HCT116 (cell line): ENCODE results near the gene HIRIP3.

ENCODE experiments used
- CBX3 ChIP-seq: IDR thresholded peaks from 2 replicates; pipeline ENCODE4 v1.6.1; 2012; ENCODE audit warnings: low read depth
- CEBPB ChIP-seq: IDR thresholded peaks from 2 replicates; pipeline ENCODE4 v1.6.1; 2012; ENCODE audit warnings: low read depth
- CTCF ChIP-seq, 3 experiments: fragments of 200-600 bp in 1 of 3; sonication (generic) in 1 of 3; IDR thresholded peaks in 2 of 3; conservative IDR thresholded peaks in 1 of 3; 2 replicates each; pipeline ENCODE4 v1.5.1; 2012 to 2017; ENCODE audit warnings: low read depth in 2 of 3, low read length in 2 of 3, antibody characterized with exemption in 1 of 3, borderline replicate concordance in 1 of 3, control low read depth in 1 of 3, mild to moderate bottlenecking in 1 of 3, mixed read lengths in 1 of 3, mixed run types in 1 of 3, moderate library complexity in 1 of 3; ENCODE audit not compliant: insufficient read depth in 1 of 3
- EZH2 ChIP-seq: fragments of 200-600 bp; sonication (generic); IDR thresholded peaks from 2 replicates; pipeline ENCODE4 v1.6.1; 2017; ENCODE audit warnings: antibody characterized with exemption, mixed run types
- FOSL1 ChIP-seq: IDR thresholded peaks from 2 replicates; pipeline ENCODE4 v1.6.1; 2012; ENCODE audit warnings: low read depth
- POLR2A ChIP-seq: IDR thresholded peaks from 2 replicates; pipeline ENCODE4 v1.7.0; 2011; ENCODE audit warnings: borderline replicate concordance; ENCODE audit not compliant: insufficient read depth, insufficient read length; ENCODE audit errors: extremely low read depth
- POLR2AphosphoS5 ChIP-seq: IDR thresholded peaks from 2 replicates; pipeline ENCODE4 v1.6.1; 2011; ENCODE audit warnings: mild to moderate bottlenecking, low read depth, low read length, moderate library complexity
- RAD21 ChIP-seq: IDR thresholded peaks from 2 replicates; pipeline ENCODE4 v1.6.1; 2012; ENCODE audit warnings: low read depth, mild to moderate bottlenecking
- REST ChIP-seq: IDR thresholded peaks from 2 replicates; pipeline ENCODE4 v1.6.1; 2012; ENCODE audit warnings: low read depth
- SIN3A ChIP-seq: IDR thresholded peaks from 2 replicates; pipeline ENCODE4 v1.6.1; 2012; ENCODE audit warnings: low read depth
- SRF ChIP-seq: IDR thresholded peaks from 2 replicates; pipeline ENCODE4 v1.6.1; 2012; ENCODE audit warnings: low read depth
- YY1 ChIP-seq: IDR thresholded peaks from 2 replicates; pipeline ENCODE4 v1.6.1; 2011; ENCODE audit warnings: low read length, low read depth, moderate library complexity, mild to moderate bottlenecking; ENCODE audit not compliant: insufficient replicate concordance; ENCODE audit errors: extremely low read depth
- ZBTB33 ChIP-seq: IDR thresholded peaks from 2 replicates; pipeline ENCODE4 v1.6.1; 2011; ENCODE audit warnings: mild to moderate bottlenecking, low read length, moderate library complexity; ENCODE audit not compliant: insufficient replicate concordance; ENCODE audit errors: extremely low read depth
- ZNF274 ChIP-seq: fragments of 200-500 bp; sonication (Bioruptor generic); IDR thresholded peaks from 2 replicates; pipeline ENCODE4 v1.6.1; 2014; ENCODE audit warnings: mild to moderate bottlenecking, low read depth, low read length, inconsistent platforms

GRCh38 chr16:30026449-30026848 lies 31.0 kb upstream of the HIRIP3 start:
- TF ChIP-seq FOSL1 (no peak), CEBPB (no peak), POLR2A (no peak), CBX3 (no peak), REST (no peak), CTCF (IDR thresholded peaks at IDR 0.05 in 2 of 3, conservative IDR thresholded peaks at IDR 0.05 in 1 of 3; ENCODE audit: borderline replicate concordance in 1 of 3, insufficient read depth in 1 of 3, low read depth in 2 of 3, low read length in 2 of 3) (no peak), SIN3A (no peak), ZNF274 (no peak), YY1 (no peak), ZBTB33 (no peak), EZH2 (no peak), RAD21 (no peak), POLR2AphosphoS5 (no peak), SRF (no peak)
